K562 (cell line): Measurements from ENCODE around the gene OSBPL10.

Experiments
- CTCF ChIP-seq, 3 experiments: IDR thresholded peaks in 2 of 3; conservative IDR thresholded peaks in 1 of 3; 2 replicates each; pipeline ENCODE4 v1.5.1; 2011 to 2012; ENCODE audit warnings: low read length in 3 of 3, mild to moderate bottlenecking in 3 of 3, control low read depth in 2 of 3, improper control_type of control experiment in 1 of 3, inconsistent platforms in 1 of 3, low read depth in 1 of 3, mixed read lengths in 1 of 3, moderate library complexity in 1 of 3; ENCODE audit not compliant: insufficient read depth in 2 of 3
- HCFC1 ChIP-seq: IDR thresholded peaks from 2 replicates; pipeline ENCODE4 v1.6.1; 2012; ENCODE audit warnings: low read depth, low read length, improper control_type of control experiment
- PHTF2 ChIP-seq: fragments of 250-450 bp; sonication (Bioruptor Pico); IDR thresholded peaks from 2 replicates; pipeline ENCODE4 v1.5.0; 2021; ENCODE audit warnings: mild to moderate bottlenecking

- TF ChIP-seq HCFC1 (no peak), CTCF (IDR thresholded peaks at IDR 0.05 in 2 of 3, conservative IDR thresholded peaks at IDR 0.05 in 1 of 3; ENCODE audit: insufficient read depth in 2 of 3, low read depth in 1 of 3, low read length in 3 of 3) (no peak), PHTF2 (CRISPR knock-in tag) (no peak)
Measured at GRCh38 chr3:31654998-31655397, 326.1 kb downstream of the OSBPL10 start.
